ENCODE results near the gene SAFB. TPM values are rescaled to one million over a fixed set of nuclear protein-coding genes. Genes with fewer than 3 reads are reported as not detected.

SAFB gene
- total RNA-seq, 1 donor from 2014 or later = 92.9 TPM

DNA sequence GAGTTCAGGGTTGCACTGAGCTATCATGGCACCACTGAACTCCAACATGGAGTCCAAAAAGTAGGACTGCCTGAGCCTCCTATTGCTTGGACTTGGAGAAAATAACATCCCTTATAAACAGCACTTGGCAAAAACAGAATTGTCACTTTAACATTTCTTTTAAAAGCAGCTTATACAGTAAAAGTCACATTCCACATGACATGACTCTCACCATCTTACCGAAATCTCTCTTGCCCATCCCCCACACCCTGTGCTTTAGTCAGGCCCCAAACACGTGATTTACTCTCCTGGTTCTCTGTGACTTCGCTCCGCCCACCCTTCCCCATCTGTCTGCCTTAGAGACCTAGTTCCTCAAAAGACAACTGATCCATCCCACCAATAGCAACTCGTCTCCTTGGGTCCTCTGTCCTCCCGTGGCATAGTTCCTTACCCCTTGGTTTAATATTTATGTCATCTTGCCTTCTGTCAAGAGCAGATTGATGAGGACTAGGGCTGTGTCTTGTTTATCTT, 4.6 kb downstream of the SAFB start:
- DNase-seq (ENCODE audit: low spot score) = peak; percentile 65

DNA sequence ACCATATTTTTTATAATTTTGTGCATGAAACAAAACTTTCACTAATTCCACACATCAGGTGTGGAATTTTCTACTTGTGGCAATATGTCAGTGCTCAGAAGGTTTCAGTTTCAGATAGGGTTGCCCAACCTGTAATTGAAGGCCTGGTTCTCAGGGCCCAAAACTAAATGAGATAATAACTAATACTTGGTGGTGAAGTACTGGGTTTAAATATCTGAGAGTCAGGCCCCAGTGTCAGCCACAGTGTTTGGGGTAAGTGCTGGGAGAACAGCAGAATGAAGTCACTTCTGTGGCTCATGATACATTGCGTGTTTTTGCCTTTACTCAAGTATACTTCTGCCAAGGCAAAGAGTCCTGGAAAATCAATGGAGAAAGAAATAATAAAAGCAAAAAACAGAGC, 5.6 kb downstream of the SAFB start:
- DNase-seq (ENCODE audit: low spot score) = no peak

- no peak for DNase-seq (ENCODE audit: low spot score)
These were observed 6.1 kb downstream of the SAFB start for GRCh38 chr19:5628919-5629481.

DNA sequence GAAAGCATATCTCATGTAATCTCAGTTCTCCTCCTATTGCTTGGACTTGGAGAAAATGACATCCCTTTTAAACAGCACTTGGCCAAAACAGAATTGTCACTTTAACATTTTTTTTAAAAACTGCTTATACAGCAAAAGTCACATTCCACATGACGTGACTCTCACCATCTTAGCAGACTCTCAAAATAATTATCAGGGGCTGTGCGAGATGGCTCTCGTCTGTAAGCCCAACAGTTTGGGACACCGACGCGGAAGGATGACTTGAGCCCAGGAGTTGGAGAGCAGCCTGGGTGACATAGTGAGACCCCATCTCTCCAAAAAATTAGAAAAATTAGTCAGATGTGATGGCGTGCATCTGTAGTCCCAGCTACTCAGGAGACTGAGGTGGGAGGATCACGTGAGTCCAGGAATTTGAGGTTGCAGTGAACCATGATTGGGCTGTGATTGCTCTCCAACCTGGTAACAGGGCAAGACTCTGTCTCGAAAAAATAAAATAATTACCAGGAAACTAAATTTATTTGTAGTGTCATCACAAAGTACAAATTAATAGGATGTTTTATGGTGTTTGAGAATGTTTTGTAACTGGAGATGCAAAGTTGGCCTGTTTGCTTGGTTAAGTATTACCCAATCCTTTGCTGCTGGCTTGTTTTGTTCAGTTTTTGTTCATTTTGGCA, 8.8 kb downstream of the SAFB start:
- DNase-seq (ENCODE audit: low spot score) = no peak

- DNase-seq (ENCODE audit: low spot score) = no peak
These were observed 9.3 kb downstream of the SAFB start for GRCh38 chr19:5632241-5632612.

DNA sequence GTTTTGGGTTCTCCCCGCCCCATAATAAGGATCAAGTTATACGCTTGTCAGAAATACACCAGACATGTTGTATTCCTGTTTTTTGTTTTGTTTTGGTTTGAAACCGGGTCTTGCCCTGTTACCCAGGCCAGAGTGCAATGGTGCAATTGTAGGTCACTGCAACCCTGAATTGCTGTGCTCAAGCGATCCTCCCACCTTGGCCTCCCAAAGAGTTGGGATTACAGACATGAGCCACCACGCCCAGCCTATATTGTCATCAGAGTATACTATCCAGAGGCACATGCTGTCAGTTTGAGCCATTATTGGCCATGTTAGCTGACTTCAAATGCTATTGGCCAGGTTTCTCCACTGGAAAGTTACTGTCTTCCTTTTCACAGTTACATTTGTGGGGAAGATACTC, 9.8 kb downstream of the SAFB start:
- DNase-seq (ENCODE audit: low spot score) = no peak

DNA sequence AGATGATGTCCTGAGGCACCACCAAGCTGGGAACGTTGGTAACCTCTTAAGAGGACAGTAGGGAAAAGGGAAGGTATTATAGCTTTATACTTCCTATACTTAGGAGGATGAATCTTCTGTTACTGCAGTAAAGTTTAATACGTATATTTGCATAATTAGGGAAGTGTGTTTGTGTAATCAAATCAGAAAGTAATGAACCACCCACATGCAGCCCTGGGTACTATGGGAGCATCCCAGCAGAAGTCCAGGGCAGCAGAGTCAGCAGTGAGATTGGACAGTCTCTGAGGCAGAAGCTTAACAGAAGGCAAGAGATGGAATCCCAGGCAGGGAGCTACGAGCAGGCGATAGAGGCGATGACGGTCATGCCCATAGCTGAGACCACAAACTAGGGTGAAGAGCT, 12.5 kb downstream of the SAFB start:
- no peak for DNase-seq (ENCODE audit: low spot score)

- no peak for DNase-seq (ENCODE audit: low spot score)
These were observed 15.1 kb downstream of the SAFB start for GRCh38 chr19:5637971-5638370.

DNA sequence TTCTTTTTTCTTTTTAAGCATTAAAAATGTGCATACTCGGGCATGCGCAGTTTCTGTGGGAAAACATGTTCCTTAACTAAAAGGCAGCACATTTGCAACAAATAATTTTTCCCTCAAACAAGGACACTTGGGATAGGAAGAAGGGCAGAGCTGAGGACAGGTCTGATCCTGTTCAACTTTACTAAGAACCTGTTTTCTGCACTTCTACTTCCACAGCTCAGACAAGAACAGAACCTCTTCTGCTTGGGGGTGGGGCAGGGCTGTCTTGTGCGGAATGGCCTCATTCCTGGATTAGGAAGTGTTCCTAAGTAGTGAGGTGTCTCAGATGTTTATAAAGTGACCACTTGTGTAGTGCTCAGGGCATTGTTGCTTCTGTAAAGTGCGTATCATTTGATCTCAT, 18.3 kb downstream of the SAFB start:
- no peak for DNase-seq (ENCODE audit: low spot score)

- DNase-seq (ENCODE audit: low spot score) = no peak
These were observed 19.3 kb downstream of the SAFB start for GRCh38 chr19:5642204-5642603.

GRCh38 chr19:5643060-5643459, 20.2 kb downstream of the SAFB start:
- no peak for DNase-seq (ENCODE audit: low spot score)

GRCh38 chr19:5644037-5644436, 21.2 kb downstream of the SAFB start:
- no peak for DNase-seq (ENCODE audit: low spot score)

DNA sequence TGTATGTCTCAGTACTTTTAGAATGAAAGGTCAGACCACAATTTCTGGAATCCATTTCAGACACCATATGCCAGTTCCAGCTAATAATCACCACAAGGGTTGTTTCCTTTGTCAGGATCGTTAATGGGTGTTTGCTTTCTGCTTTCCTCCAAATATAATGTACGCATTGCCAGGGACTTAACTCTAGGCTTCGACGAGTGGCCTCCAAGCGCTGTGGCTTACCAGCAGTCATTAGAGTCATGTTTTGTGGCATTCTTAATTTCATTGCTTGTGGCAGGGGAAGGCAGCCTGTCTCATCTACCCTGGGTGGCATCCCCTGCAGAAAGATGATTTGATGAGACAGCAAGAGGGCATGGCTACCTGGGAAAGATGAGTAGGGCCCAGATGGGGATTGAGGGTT, 22.5 kb downstream of the SAFB start:
- no peak for DNase-seq (ENCODE audit: low spot score)

DNA sequence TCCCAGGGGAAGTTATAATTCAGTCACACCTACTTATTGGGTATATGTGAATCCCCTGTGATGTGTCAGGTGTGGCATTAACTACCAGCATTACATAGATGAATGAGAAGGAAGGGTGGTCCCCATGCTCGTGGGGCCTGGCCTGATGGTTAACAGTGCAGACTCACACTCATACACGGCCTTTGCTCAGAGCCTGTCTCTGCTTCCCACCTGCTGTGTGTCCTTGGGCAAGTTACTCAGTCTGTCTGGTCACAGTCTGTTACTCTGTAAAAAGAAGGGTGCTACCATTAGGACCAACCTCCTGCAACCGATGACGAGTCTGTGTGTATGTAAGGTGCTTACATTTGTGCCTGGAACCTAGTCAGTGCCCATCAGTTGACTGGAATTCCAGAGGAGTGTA, 23.8 kb downstream of the SAFB start:
- DNase-seq (ENCODE audit: low spot score) = no peak

DNA sequence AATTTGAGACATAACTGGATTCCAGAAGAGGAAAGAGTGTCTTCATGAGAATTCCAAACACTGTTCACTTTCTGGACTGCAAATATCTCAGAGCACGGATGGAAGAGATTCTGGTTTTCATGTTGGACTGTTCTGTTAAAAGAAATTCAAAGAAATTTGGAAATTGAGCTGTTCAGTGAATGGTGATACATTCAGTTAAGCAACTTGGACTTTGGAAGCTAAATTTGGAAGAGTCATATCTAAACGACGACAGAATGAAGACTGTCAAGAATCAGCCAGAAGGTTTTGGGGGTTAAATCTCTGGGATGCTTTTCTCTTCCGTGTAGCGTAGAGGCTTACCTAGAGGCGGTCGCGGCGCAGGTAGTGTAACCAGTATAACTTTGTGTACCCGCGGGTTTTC, 25.6 kb downstream of the SAFB start:
- DNase-seq (ENCODE audit: low spot score) = no peak

- no peak for DNase-seq (ENCODE audit: low spot score)
These were observed 28.5 kb downstream of the SAFB start for GRCh38 chr19:5651361-5651760.

DNA sequence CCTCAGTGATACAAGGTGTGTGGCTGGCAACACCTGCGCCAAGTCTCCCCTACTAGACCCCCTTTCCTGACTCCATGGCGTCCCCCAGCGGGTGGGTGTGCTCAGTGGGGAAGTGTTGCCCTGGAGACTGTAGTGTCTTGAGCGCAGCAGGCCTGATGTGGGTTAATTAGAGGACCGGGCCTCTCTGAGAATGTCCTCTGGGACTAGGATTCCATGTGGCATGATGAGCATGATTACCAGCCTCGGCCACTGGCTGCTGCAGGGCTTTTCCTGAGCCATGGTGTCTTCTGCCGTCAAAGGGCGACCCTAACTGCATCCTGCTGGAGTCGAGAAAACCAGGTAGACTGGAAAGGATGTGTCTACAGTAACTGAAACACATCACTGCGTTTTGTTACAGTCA, 29.4 kb downstream of the SAFB start:
- DNase-seq (ENCODE audit: low spot score) = no peak

DNA sequence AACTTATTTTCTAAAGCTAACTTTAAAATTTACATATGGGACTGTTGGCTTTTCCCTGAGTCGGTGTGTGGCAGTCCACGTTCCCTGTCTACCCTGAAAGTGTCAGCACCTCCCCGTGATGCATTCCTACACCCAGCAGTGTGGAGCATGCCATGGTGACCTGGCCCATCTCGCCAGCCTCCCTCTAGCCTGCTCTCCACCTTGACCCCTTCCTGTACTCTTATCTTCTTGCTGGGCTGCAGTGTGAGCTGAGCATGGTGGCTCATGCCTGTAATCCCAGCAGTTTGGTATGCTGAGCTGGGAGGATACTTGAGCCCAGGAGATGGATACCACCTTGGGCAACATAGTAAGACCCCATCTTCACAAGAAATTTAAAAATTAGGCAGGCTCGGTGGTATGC, 32.0 kb downstream of the SAFB start:
- DNase-seq (ENCODE audit: low spot score) = no peak

DNA sequence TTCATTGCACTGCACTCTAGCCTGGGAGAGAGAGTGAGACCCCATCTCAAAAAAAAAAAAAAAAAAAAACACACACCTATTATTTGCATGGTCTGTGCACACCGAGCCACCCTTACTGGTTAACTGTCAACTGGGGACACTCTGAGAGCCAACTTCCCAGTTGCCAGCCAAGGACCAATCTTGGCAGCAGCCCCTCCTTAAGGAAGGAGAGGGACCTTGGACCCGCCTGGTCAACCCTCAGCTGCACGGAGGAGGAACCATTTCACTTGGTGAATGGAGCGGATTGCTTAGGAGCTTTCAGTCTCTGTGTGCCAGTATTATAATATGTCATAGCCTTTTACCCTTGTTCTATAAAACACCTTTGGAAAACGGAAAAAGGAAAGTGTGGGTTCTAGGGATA, 32.5 kb downstream of the SAFB start:
- DNase-seq (ENCODE audit: low spot score) = no peak

DNA sequence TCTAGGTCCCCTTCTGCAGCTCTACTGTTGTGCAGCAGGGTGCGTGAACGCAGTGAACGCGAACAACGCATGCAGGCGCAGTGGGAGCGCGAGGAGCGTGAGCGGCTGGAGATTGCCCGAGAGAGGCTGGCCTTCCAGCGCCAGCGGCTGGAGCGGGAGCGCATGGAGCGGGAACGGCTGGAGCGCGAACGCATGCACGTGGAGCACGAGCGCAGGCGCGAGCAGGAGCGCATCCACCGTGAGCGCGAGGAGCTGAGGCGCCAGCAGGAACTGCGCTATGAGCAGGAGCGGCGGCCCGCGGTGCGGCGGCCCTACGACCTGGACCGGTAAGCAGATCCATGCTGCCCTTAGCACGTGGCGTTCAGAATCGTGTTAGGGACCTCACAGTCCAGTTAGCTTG, 38.6 kb downstream of the SAFB start:
- no peak for DNase-seq (ENCODE audit: low spot score)

DNA sequence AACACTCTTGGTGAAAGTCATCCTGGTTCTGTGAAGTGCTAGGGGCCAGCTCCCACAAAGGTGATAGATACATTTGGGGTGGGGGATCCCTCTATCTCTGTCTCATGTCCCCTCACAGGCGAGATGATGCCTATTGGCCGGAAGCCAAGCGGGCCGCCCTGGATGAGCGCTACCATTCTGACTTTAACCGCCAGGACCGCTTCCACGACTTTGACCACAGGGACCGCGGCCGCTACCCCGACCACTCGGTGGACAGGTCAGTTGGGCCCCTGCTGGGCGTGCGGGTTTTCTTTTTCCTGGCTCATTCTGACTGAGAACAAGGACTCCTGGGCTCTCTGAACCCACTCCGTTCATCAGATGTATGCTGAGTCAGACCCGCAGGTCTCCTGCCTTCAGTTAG, 41.0 kb downstream of the SAFB start:
- DNase-seq (ENCODE audit: low spot score) = no peak

DNA sequence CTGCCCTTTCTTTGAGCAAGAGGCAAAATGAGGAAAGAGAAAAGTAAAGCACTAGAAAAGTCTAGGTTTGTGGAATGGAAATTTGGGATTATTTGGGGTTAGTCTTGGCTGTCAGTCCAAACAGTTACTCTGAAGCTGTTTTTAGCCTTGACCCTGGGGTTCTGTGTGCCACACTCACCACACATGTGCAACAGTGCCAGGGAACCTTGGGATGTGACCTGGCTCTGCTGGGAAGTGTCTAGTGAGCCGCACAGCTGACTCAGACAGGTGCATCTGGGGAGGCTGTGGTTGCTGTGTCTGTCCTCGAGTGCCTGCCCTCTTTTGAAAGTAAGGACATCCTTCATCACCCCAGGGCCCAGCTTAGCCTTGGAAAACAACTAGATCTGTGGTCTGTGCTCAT, 41.6 kb downstream of the SAFB start:
- DNase-seq (ENCODE audit: low spot score) = no peak

DNA sequence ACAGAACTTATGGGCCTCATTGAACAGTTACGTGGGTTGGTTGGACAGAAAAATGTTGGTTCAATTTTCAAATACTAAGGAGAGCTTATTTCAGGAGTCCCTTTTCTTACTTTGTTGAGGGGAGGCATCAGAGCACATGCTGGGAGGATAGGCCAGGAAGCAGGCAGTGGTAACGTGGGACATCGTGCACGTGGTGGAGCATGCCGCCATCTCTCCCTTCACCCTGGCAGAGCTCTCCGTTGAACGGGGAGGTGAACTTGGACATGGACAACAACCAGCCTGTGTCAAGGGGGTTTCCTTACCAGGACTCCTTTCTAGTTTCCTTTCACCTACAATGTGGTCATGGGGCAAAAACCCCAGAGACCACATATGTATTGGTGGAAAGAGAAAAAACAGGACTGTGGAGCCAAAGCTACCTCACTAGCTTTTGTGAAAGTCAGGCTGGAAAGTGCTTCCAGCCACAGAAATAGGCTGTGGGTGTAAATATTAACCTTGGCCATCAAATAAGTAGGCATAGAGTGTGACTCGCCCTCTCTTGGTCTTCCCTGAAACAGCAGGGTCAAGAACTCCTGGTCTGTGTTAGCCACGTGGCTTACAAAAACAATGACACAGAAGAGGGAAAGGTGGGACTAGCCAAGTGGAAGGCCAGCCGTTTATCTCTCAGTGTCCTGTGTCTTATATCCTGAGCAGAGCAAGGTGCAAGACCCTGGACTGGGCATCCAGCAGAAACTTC, 43.1 kb downstream of the SAFB start:
- no peak for DNase-seq (ENCODE audit: low spot score)

All from mucosa of gallbladder (tissue), 1 donor.